Karpas-422 (cell line): ENCODE results near the gene PCDHGA5. TPM values are rescaled to one million over a fixed set of nuclear protein-coding genes. Genes with fewer than 3 reads are reported as not detected.

Experiments used
- DNase-seq: peaks from one replicate; pipeline ENCODE4 v3.0.0-alpha.2; 2015
- H2AFZ ChIP-seq: fragments of 200-600 bp; sonication (generic); 2 replicates; pipeline ENCODE4 v1.6.1; 2014; ENCODE audit warnings: antibody characterized with exemption, low read length, mixed read lengths
- H3K27ac ChIP-seq: fragments of 200-600 bp; sonication (generic); 2 replicates; pipeline ENCODE4 v1.5.1; 2014; ENCODE audit warnings: mild to moderate bottlenecking, low read length, moderate library complexity
- H3K27me3 ChIP-seq: fragments of 200-600 bp; sonication (generic); 2 replicates; pipeline ENCODE4 v1.6.1; 2014; ENCODE audit warnings: low read length, mixed read lengths
- H3K36me3 ChIP-seq: fragments of 200-600 bp; sonication (generic); 2 replicates; pipeline ENCODE4 v1.6.1; 2014; ENCODE audit warnings: low read length, mixed read lengths; ENCODE audit not compliant: insufficient read depth
- H3K4me1 ChIP-seq: fragments of 200-600 bp; sonication (generic); 2 replicates; pipeline ENCODE4 v1.6.1; 2014; ENCODE audit warnings: mild to moderate bottlenecking, low read length, mixed read lengths
- H3K4me2 ChIP-seq: fragments of 200-600 bp; sonication (generic); 2 replicates; pipeline ENCODE4 v1.6.1; 2014; ENCODE audit warnings: low read length, low read depth, mild to moderate bottlenecking; ENCODE audit not compliant: poor library complexity, severe bottlenecking
- H3K4me3 ChIP-seq: fragments of 200-600 bp; sonication (generic); 2 replicates; pipeline ENCODE4 v1.5.1; 2014; ENCODE audit warnings: mild to moderate bottlenecking, antibody characterized with exemption, low read length, mixed read lengths
- H3K79me2 ChIP-seq: fragments of 200-600 bp; sonication (generic); 2 replicates; pipeline ENCODE4 v1.6.1; 2014; ENCODE audit warnings: mild to moderate bottlenecking, low read length, mixed read lengths
- H3K9ac ChIP-seq: fragments of 200-600 bp; sonication (generic); 2 replicates; pipeline ENCODE4 v1.6.0; 2014; ENCODE audit warnings: low read length
- H3K9me2 ChIP-seq: fragments of 200-600 bp; sonication (generic), shearing (Covaris generic); replicated peaks from 2 replicates; pipeline ENCODE4 v1.6.0; 2014; ENCODE audit warnings: mild to moderate bottlenecking, low read length, moderate library complexity; ENCODE audit not compliant: insufficient read depth
- H3K9me3 ChIP-seq: fragments of 300-700, 200-600 bp; sonication (generic); 2 replicates; pipeline ENCODE4 v1.6.1; 2014; ENCODE audit warnings: low read length, mixed read lengths
- H4K20me1 ChIP-seq: fragments of 200-600 bp; sonication (generic); 2 replicates; pipeline ENCODE4 v1.6.1; 2014; ENCODE audit warnings: mild to moderate bottlenecking, antibody characterized with exemption, low read length, low read depth; ENCODE audit not compliant: insufficient read depth
- total RNA-seq: library from RNA; depleted of rRNA; stranded (reverse); fragments of >200 nt; shearing (Covaris generic); gene quantifications from 2 replicates; pipeline ENCODE4 v1.2.3, GENCODE V29; 2014; ENCODE audit warnings: low replicate concordance

PCDHGA5 gene
- total RNA-seq, 1 experiment from 2014 or later = 8.8 TPM

- peaks cover 19% of the 10 kb centered on the region for H3K9me3 ChIP-seq
- H3K27me3 ChIP-seq = no peaks in the 10 kb centered on the region
Measured at GRCh38 chr5:141356950-141357349, 7.0 kb upstream of the PCDHGA5 start.

GRCh38 chr5:141359790-141360426 is 4.1 kb upstream of the PCDHGA5 start, which contains the start of gene PCDHGB2:
TSS of gene PCDHGB2 (plus strand) at chr5:141359994. CDS start at chr5:141360136, 142 bp downstream.
- peak; percentile 87 for DNase-seq
- 0 out of 2 replicates have a peak within 1 kb of the TSS, but pooled peaks have one; percentile 39 for H2AFZ ChIP-seq
- peak within 1 kb of the TSS; percentile 70 for H3K9ac ChIP-seq

More at GRCh38 chr5:141356950-141357349, 7.0 kb upstream of the PCDHGA5 start:
- H3K27ac ChIP-seq = no peak overlapping the region
- H3K4me3 ChIP-seq = no peak overlapping the region
- H3K9me2 ChIP-seq = no peaks in the 10 kb centered on the region
- no peak overlapping the region for H2AFZ ChIP-seq
- peaks cover 38% of the 10 kb centered on the region for H3K79me2 ChIP-seq
- no peak overlapping the region for H3K4me2 ChIP-seq
- H3K9ac ChIP-seq = no peak overlapping the region
- DNase-seq = no peak
- peaks cover 28% of the 10 kb centered on the region; the same call in 1 of the 2 replicates for H3K36me3 ChIP-seq
- no peaks in the 10 kb centered on the region for H4K20me1 ChIP-seq
- H3K4me1 ChIP-seq = peaks cover 24% of the 10 kb centered on the region

GRCh38 chr5:141360685-141361084 is 3.3 kb upstream of the PCDHGA5 start:
- Histone ChIP-seq H2AFZ (no peak overlapping the region), H3K9me3 (peaks cover 21% of the 10 kb centered on the region; the same call in 1 of the 2 replicates), H3K27me3 (no peaks in the 10 kb centered on the region), H3K4me1 (peaks cover 39% of the 10 kb centered on the region), H3K36me3 (peaks cover 29% of the 10 kb centered on the region), H3K79me2 (peaks cover 35% of the 10 kb centered on the region), H3K9ac (peak overlapping the region; percentile 70; the same call in 1 of the 2 replicates), H4K20me1 (no peaks in the 10 kb centered on the region), H3K9me2 (no peaks in the 10 kb centered on the region), H3K4me3 (peak overlapping the region; percentile 67; the same call in 1 of the 2 replicates), H3K27ac (peak overlapping the region; percentile 67; the same call in 1 of the 2 replicates), H3K4me2 (peak overlapping the region; percentile 70)
- no peak for DNase-seq

More at GRCh38 chr5:141359790-141360426, 4.1 kb upstream of the PCDHGA5 start, which contains the start of gene PCDHGB2:
- Histone ChIP-seq H3K4me2 (peak within 1 kb of the TSS; percentile 70), H3K9me2 (no peaks in the 10 kb centered on the region), H3K27me3 (no peaks in the 10 kb centered on the region), H3K36me3 (peaks cover 30% of the 10 kb centered on the region), H3K27ac (peak within 1 kb of the TSS; percentile 67), H3K4me1 (peaks cover 39% of the 10 kb centered on the region), H3K4me3 (peak within 1 kb of the TSS; percentile 67), H3K9me3 (peaks cover 28% of the 10 kb centered on the region), H3K79me2 (peaks cover 35% of the 10 kb centered on the region), H4K20me1 (no peaks in the 10 kb centered on the region)

- H3K9ac ChIP-seq = no peak overlapping the region
- peak overlapping the region; percentile 25; the same call in 1 of the 2 replicates for H3K4me3 ChIP-seq
- no peak overlapping the region for H2AFZ ChIP-seq
- H3K9me2 ChIP-seq = no peaks in the 10 kb centered on the region
- peaks cover 28% of the 10 kb centered on the region for H3K79me2 ChIP-seq
- peaks cover 40% of the 10 kb centered on the region for H3K4me1 ChIP-seq
- peak overlapping the region; percentile 42 for H3K4me2 ChIP-seq
- H3K36me3 ChIP-seq = peaks cover 29% of the 10 kb centered on the region
- peaks cover 24% of the 10 kb centered on the region; the same call in 1 of the 2 replicates for H3K9me3 ChIP-seq
- H3K27me3 ChIP-seq = no peaks in the 10 kb centered on the region
- H4K20me1 ChIP-seq = no peaks in the 10 kb centered on the region
- peak; percentile 70 for DNase-seq
- H3K27ac ChIP-seq = peak overlapping the region; percentile 90
Measured at GRCh38 chr5:141362719-141363118, 1.2 kb upstream of the PCDHGA5 start.

- H3K4me2 ChIP-seq = no peak overlapping the region
- peaks cover 29% of the 10 kb centered on the region for H3K36me3 ChIP-seq
- H3K27ac ChIP-seq = no peak overlapping the region
- no peaks in the 10 kb centered on the region for H4K20me1 ChIP-seq
- H3K9me3 ChIP-seq = peaks cover 27% of the 10 kb centered on the region
- peaks cover 28% of the 10 kb centered on the region for H3K79me2 ChIP-seq
- no peak overlapping the region for H3K9ac ChIP-seq
- no peak for DNase-seq
- H3K4me3 ChIP-seq = no peak overlapping the region
- H3K4me1 ChIP-seq = peaks cover 42% of the 10 kb centered on the region
- no peak overlapping the region for H2AFZ ChIP-seq
- no peaks in the 10 kb centered on the region for H3K27me3 ChIP-seq
- no peaks in the 10 kb centered on the region for H3K9me2 ChIP-seq
Measured at GRCh38 chr5:141366016-141366896, 2.3 kb downstream of the PCDHGA5 start.

GRCh38 chr5:141369994-141370848 is 6.3 kb downstream of the PCDHGA5 start, which contains the start of gene PCDHGB3:
TSS of gene PCDHGB3 (plus strand) at chr5:141370242. CDS start at chr5:141370395, 153 bp downstream.
- H3K27ac ChIP-seq = peak within 1 kb of the TSS; percentile 81
- peak; percentile 95 for DNase-seq
- no peaks in the 10 kb centered on the region for H4K20me1 ChIP-seq
- peaks cover 26% of the 10 kb centered on the region for H3K4me1 ChIP-seq
- H3K27me3 ChIP-seq = no peaks in the 10 kb centered on the region
- H3K36me3 ChIP-seq = peaks cover 47% of the 10 kb centered on the region
- H3K4me3 ChIP-seq = peak within 1 kb of the TSS; percentile 62
- peak within 1 kb of the TSS; percentile 72 for H3K9ac ChIP-seq
- H3K79me2 ChIP-seq = peaks cover 51% of the 10 kb centered on the region
- no peaks in the 10 kb centered on the region for H3K9me2 ChIP-seq
- peak within 1 kb of the TSS; percentile 31 for H2AFZ ChIP-seq
- H3K4me2 ChIP-seq = peak within 1 kb of the TSS; percentile 78
- peaks cover 47% of the 10 kb centered on the region for H3K9me3 ChIP-seq

GRCh38 chr5:141371572-141372475 is 7.9 kb downstream of the PCDHGA5 start:
- Histone ChIP-seq H4K20me1 (no peaks in the 10 kb centered on the region), H3K4me3 (peak overlapping the region; percentile 17; the same call in 1 of the 2 replicates), H3K9ac (no peak overlapping the region), H3K4me2 (no peak overlapping the region), H2AFZ (no peak overlapping the region), H3K9me2 (no peaks in the 10 kb centered on the region), H3K27ac (no peak overlapping the region), H3K36me3 (peaks cover 47% of the 10 kb centered on the region), H3K4me1 (peaks cover 26% of the 10 kb centered on the region), H3K27me3 (no peaks in the 10 kb centered on the region), H3K9me3 (peaks cover 50% of the 10 kb centered on the region), H3K79me2 (peaks cover 54% of the 10 kb centered on the region)
- no peak for DNase-seq
